HG03460 (cell line): Measurements from ENCODE around the gene GPR146.
A peak's percentile ranks its signal among the peaks of the same experiment; 100 is the strongest.

Experiments used
- ATAC-seq: cut with Tn5 transposase; IDR thresholded peaks from one replicate; pipeline ENCODE4 v1.9.1; 2021; ENCODE audit not compliant: unreplicated experiment

The GPR146 gene

GRCh38 chr7:1011297-1012003 lies 32.9 kb upstream of the GPR146 start:
- no peak for ATAC-seq

GRCh38 chr7:1012004-1012715 lies 32.2 kb upstream of the GPR146 start:
- ATAC-seq: no peak

- no peak for ATAC-seq
Observed at GRCh38 chr7:1012716-1013095, 31.6 kb upstream of the GPR146 start.

GRCh38 chr7:1013581-1013980 lies 30.8 kb upstream of the GPR146 start:
- ATAC-seq: no peak

- ATAC-seq: no peak
Observed at GRCh38 chr7:1014681-1015080, 29.7 kb upstream of the GPR146 start.

GRCh38 chr7:1015196-1016121 lies 28.9 kb upstream of the GPR146 start:
- no peak for ATAC-seq

- ATAC-seq: no peak
Observed at GRCh38 chr7:1016577-1017531, 27.5 kb upstream of the GPR146 start.

- ATAC-seq: no peak
Observed at GRCh38 chr7:1017586-1018333, 26.6 kb upstream of the GPR146 start.

GRCh38 chr7:1018334-1018695 lies 26.0 kb upstream of the GPR146 start:
- ATAC-seq: no peak

GRCh38 chr7:1019255-1019785 lies 25.0 kb upstream of the GPR146 start:
- no peak for ATAC-seq

- no peak for ATAC-seq
Observed at GRCh38 chr7:1019789-1020610, 24.3 kb upstream of the GPR146 start.

GRCh38 chr7:1020849-1021251 lies 23.5 kb upstream of the GPR146 start:
- ATAC-seq: no peak

GRCh38 chr7:1021366-1021765 lies 23.0 kb upstream of the GPR146 start:
- ATAC-seq: no peak

- ATAC-seq: no peak
Observed at GRCh38 chr7:1021931-1022330, 22.4 kb upstream of the GPR146 start.

GRCh38 chr7:1022356-1022755 lies 22.0 kb upstream of the GPR146 start:
- ATAC-seq: no peak

GRCh38 chr7:1022801-1023465 lies 21.4 kb upstream of the GPR146 start:
- no peak for ATAC-seq

GRCh38 chr7:1024331-1024841 lies 20.0 kb upstream of the GPR146 start:
- ATAC-seq: peak; percentile 55
